ENCODE results near the gene PLEKHA8. TPM values are rescaled to one million over a fixed set of nuclear protein-coding genes. Genes with fewer than 3 reads are reported as not detected.

The PLEKHA8 gene
- total RNA-seq, 6 experiments from 2014 or later = 2.7 to 8.1 (median 4.4) TPM

DNA sequence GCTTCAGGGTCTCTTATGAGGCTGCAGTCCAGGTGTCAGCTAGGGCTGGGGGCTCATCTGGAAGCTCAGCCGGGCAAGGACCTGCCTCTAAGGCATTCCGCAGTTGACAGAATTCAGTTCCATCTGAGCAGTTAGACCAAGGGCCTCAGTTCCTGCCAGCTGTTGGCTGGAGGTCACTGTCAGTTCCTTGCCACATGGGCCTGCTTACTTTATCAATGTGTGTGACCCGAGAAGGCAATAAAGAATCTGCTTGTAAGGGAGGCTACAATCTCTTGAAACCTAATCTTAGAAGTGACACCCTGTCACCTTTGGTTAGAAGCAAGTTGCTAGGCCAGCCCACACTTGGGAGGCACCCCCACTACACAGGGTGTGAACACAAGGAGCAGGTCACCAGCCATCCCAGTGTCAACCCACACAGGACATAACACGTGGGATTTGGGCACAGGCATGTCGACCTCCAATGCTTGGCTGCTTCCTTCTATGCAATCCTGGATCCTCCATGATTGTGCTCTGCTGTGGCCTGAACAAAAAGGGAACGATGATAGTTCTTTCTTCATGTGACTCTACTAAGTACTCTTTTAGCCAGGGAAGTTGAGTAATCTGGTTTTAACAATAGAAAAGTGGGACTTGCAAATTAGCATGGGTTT, 148.4 kb downstream of the PLEKHA8 start:
- no peaks in the 10 kb centered on the region for H3K4me1 ChIP-seq
- no peaks in the 10 kb centered on the region for H3K9me3 ChIP-seq
- TF ChIP-seq POLR2A (IDR thresholded peaks at IDR 0.05) = no peak
- TF ChIP-seq, protein P1, sequence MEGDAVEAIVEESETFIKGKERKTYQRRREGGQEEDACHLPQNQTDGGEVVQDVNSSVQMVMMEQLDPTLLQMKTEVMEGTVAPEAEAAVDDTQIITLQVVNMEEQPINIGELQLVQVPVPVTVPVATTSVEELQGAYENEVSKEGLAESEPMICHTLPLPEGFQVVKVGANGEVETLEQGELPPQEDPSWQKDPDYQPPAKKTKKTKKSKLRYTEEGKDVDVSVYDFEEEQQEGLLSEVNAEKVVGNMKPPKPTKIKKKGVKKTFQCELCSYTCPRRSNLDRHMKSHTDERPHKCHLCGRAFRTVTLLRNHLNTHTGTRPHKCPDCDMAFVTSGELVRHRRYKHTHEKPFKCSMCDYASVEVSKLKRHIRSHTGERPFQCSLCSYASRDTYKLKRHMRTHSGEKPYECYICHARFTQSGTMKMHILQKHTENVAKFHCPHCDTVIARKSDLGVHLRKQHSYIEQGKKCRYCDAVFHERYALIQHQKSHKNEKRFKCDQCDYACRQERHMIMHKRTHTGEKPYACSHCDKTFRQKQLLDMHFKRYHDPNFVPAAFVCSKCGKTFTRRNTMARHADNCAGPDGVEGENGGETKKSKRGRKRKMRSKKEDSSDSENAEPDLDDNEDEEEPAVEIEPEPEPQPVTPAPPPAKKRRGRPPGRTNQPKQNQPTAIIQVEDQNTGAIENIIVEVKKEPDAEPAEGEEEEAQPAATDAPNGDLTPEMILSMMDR (IDR thresholded peaks at IDR 0.05) = no peak
- 61% methylated on average over 2 of the region's 6 CpGs for WGBS (ENCODE audit: insufficient coverage, low coverage, low lambda C conversion rate, missing lambda C conversion rate)
- no peaks in the 10 kb centered on the region for H3K36me3 ChIP-seq
- peak in 2 of 4 donors; percentile 38 to 45 for ATAC-seq
- no peak for DNase-seq
- no peak overlapping the region for H3K27ac ChIP-seq
- H3K4me3 ChIP-seq = no peak overlapping the region
- intact Hi-C loops (cut with DNase I) = loop anchor here in 1 of 2 donors (10.0 kb wide), 1 partner anchor 248 kb away; no protein-coding TSS in a partner anchor
- no peaks in the 10 kb centered on the region for H3K27me3 ChIP-seq

DNA sequence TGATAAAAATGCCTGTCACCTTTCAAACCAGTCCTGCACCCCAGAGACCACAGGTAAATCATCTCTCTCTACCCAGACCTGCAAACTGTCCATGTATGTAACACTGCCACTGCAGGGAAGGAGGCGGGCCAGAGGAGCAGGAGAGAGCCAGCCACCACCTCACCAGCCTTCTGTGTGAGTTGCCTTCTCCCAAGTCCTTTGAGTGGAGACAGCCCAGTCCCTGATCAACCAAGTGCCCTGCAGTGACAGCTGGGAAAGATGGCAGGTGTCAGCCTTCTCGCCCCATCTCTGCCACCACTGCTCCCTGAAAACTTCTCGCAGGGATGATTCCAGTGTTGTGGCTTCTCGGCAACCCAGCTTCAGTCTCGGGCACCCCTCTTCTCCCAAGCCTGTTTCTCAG, 149.0 kb downstream of the PLEKHA8 start:
- no peak for TF ChIP-seq POLR2A (IDR thresholded peaks at IDR 0.05)
- TF ChIP-seq, protein P1 (IDR thresholded peaks at IDR 0.05) = no peak
- ATAC-seq (no peak), DNase-seq (no peak)
- no peaks in the 10 kb centered on the region for H3K27me3 ChIP-seq
- no peak overlapping the region for H3K27ac ChIP-seq
- intact Hi-C loops (cut with DNase I) = loop anchor here in 1 of 2 donors (10.0 kb wide), 1 partner anchor 248 kb away; no protein-coding TSS in a partner anchor
- no peaks in the 10 kb centered on the region for H3K36me3 ChIP-seq
- WGBS (ENCODE audit: insufficient coverage, low coverage, low lambda C conversion rate, missing lambda C conversion rate) = 100% methylated on average over 4 of the region's 5 CpGs
- no peaks in the 10 kb centered on the region for H3K9me3 ChIP-seq
- H3K4me1 ChIP-seq = no peaks in the 10 kb centered on the region
- H3K4me3 ChIP-seq = no peak overlapping the region

GRCh38 chr7:30177965-30178364, 149.8 kb downstream of the PLEKHA8 start:
- no peak for DNase-seq
- H3K27me3 ChIP-seq = no peaks in the 10 kb centered on the region
- no peak for ATAC-seq
- TF ChIP-seq POLR2A (IDR thresholded peaks at IDR 0.05) = no peak
- TF ChIP-seq, protein P1 (IDR thresholded peaks at IDR 0.05) = no peak
- no peaks in the 10 kb centered on the region for H3K4me1 ChIP-seq
- intact Hi-C loops (cut with DNase I) = loop anchor here in 1 of 2 donors (10.0 kb wide), 1 partner anchor 247 kb away; no protein-coding TSS in a partner anchor
- H3K27ac ChIP-seq = no peak overlapping the region
- no peak overlapping the region for H3K4me3 ChIP-seq
- 32% methylated on average over 3 of the region's 3 CpGs for WGBS (ENCODE audit: insufficient coverage, low coverage, low lambda C conversion rate, missing lambda C conversion rate)
- no peaks in the 10 kb centered on the region for H3K9me3 ChIP-seq
- H3K36me3 ChIP-seq = no peaks in the 10 kb centered on the region

DNA sequence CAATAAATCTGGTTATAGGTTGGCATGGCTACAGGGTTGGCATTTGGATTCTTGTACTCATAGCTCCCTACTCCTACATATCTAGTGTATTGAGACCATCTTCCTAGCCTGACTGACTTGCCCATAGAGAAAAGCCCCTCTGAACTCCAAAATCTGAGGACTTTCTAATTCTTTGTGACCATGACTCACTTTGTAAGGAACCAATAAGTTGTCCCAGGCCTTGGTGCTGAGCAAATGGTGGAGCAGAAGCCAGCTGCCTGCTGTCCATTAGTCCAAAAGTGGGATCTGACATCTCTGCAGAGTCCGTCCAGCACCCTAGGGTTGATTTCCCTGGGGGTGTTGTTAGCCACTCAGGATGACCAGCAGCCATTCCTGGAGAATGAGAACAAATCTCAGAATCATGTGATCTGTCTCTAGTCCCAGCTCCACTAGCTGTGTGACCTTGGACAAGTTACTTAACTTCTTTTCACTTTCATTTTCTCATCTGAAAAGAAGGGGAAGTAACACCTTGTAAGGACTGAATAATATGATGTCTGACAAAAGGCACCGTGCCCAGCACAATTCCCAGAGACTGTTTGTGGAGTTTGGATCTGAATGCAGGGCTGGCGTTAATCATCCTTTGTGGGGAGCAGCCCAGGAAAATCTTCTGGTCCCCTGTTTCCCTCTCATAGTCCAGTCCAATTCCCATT, 150.7 kb downstream of the PLEKHA8 start:
- Histone ChIP-seq H3K4me3 (no peak overlapping the region), H3K27me3 (no peaks in the 10 kb centered on the region), H3K4me1 (no peaks in the 10 kb centered on the region), H3K9me3 (no peaks in the 10 kb centered on the region), H3K27ac (no peak overlapping the region), H3K36me3 (no peaks in the 10 kb centered on the region)
- peak in 3 of 4 donors; percentile 24 to 49 (median 44) for ATAC-seq
- 59% methylated on average over 3 of the region's 3 CpGs for WGBS (ENCODE audit: insufficient coverage, low coverage, low lambda C conversion rate, missing lambda C conversion rate)
- DNase-seq = no peak
- TF ChIP-seq POLR2A (IDR thresholded peaks at IDR 0.05) = no peak
- TF ChIP-seq, protein P1 (IDR thresholded peaks at IDR 0.05) = no peak
- intact Hi-C loops (cut with DNase I) = loop anchor here in 1 of 2 donors (10.0 kb wide), 1 partner anchor 246 kb away; no protein-coding TSS in a partner anchor

Small RNA genes within 50 kb of the gene (small RNA-seq; reads per million reads assigned to genes)
- 0 reads per million in 2 experiments for gene RPS27P16

Other genes with a start within 250 kb of the PLEKHA8 start
- gene WIPF3, start 221.9 kb upstream of the PLEKHA8 start, total RNA-seq = 1 to 10 TPM in 3 of 6 experiments, under 1 TPM in 3; 0.64 to 4.1 (median 0.93) TPM
- gene SCRN1, start 38.6 kb upstream of the PLEKHA8 start, total RNA-seq = 1 to 10 TPM; 1.3 to 2.9 (median 2.0) TPM
- 1 to 10 TPM; 4.0 to 8.7 (median 5.2) TPM for gene FKBP14, start 1.7 kb upstream of the PLEKHA8 start, total RNA-seq
- 1 to 10 TPM; 2.2 to 5.2 (median 2.9) TPM for gene MTURN, start 106.6 kb downstream of the PLEKHA8 start, total RNA-seq

All from right lobe of liver (tissue), 6 donors.